22Rv1 (cell line): ENCODE data around the gene USE1.

ENCODE experiments used
- ZFX ChIP-seq: fragments of 450-650 bp; IDR thresholded peaks from 2 replicates; pipeline ENCODE4 v1.6.1; 2017; ENCODE audit warnings: antibody characterized with exemption, borderline replicate concordance
- TF ChIP-seq, protein P1 (sequence below): fragments of 450-650 bp; IDR thresholded peaks from 2 replicates; pipeline ENCODE4 v1.5.1; 2017; ENCODE audit warnings: mild to moderate bottlenecking

DNA sequence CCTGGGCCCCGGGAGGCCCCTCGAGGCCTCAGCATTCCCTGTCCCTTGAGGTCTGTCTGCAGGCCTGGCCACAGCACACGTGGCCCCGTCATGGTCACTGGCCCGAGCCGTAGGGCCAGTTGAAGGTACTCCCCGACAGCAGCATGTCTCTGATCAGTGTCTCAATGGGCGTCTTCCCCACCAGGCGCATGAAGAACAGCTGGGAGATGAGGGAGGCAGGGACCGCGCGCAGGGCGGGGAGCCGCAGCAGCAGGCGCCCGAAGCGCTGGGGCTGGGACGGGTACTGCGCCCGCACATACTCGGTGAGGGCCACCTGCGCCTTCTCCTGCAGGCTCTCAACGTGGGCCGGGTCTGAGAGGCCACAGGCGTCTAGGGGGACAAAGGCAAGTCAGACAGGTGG is 17.1 kb downstream of the USE1 start:
- TF ChIP-seq, protein P1, sequence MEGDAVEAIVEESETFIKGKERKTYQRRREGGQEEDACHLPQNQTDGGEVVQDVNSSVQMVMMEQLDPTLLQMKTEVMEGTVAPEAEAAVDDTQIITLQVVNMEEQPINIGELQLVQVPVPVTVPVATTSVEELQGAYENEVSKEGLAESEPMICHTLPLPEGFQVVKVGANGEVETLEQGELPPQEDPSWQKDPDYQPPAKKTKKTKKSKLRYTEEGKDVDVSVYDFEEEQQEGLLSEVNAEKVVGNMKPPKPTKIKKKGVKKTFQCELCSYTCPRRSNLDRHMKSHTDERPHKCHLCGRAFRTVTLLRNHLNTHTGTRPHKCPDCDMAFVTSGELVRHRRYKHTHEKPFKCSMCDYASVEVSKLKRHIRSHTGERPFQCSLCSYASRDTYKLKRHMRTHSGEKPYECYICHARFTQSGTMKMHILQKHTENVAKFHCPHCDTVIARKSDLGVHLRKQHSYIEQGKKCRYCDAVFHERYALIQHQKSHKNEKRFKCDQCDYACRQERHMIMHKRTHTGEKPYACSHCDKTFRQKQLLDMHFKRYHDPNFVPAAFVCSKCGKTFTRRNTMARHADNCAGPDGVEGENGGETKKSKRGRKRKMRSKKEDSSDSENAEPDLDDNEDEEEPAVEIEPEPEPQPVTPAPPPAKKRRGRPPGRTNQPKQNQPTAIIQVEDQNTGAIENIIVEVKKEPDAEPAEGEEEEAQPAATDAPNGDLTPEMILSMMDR = no peak
- TF ChIP-seq ZFX = no peak
